Measurements from ENCODE around the gene LPAR1. TPM values are rescaled to one million over a fixed set of nuclear protein-coding genes. Genes with fewer than 3 reads are reported as not detected.

Gene LPAR1
- total RNA-seq, 1 experiment from 2014 or later: 0.21 TPM

GRCh38 chr9:110842986-110843385, 195.3 kb downstream of the LPAR1 start:
- Mint-ChIP-seq H3K27me3 (ENCODE audit: insufficient read depth, unreplicated experiment) (no peaks in the 10 kb centered on the region), H3K27ac (ENCODE audit: low read depth, unreplicated experiment) (no peak overlapping the region), H3K4me3 (ENCODE audit: unreplicated experiment) (no peak overlapping the region), H3K4me1 (ENCODE audit: insufficient read depth, unreplicated experiment) (peaks cover 6% of the 10 kb centered on the region), H3K9me3 (ENCODE audit: unreplicated experiment) (no peaks in the 10 kb centered on the region), H3K36me3 (ENCODE audit: insufficient read depth, unreplicated experiment) (no peaks in the 10 kb centered on the region)
- POLR2A ChIA-PET: interaction anchor here (0.6 kb wide), 1 partner anchor 164 kb away, joined by 5 read pairs; no protein-coding TSS in a partner anchor
- DNase-seq (ENCODE audit: unreplicated experiment): no peak
- BruUV-seq (replicated peaks): no TSS peak
- CTCF ChIA-PET: interaction anchor here (0.6 kb wide), 1 partner anchor 62 kb away, joined by 4 read pairs; no protein-coding TSS in a partner anchor
- intact Hi-C loops (cut with micrococcal nuclease): no loop called here
- TF ChIP-seq, protein P1, sequence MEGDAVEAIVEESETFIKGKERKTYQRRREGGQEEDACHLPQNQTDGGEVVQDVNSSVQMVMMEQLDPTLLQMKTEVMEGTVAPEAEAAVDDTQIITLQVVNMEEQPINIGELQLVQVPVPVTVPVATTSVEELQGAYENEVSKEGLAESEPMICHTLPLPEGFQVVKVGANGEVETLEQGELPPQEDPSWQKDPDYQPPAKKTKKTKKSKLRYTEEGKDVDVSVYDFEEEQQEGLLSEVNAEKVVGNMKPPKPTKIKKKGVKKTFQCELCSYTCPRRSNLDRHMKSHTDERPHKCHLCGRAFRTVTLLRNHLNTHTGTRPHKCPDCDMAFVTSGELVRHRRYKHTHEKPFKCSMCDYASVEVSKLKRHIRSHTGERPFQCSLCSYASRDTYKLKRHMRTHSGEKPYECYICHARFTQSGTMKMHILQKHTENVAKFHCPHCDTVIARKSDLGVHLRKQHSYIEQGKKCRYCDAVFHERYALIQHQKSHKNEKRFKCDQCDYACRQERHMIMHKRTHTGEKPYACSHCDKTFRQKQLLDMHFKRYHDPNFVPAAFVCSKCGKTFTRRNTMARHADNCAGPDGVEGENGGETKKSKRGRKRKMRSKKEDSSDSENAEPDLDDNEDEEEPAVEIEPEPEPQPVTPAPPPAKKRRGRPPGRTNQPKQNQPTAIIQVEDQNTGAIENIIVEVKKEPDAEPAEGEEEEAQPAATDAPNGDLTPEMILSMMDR (IDR thresholded peaks at IDR 0.05; ENCODE audit: unreplicated experiment): no peak

- no peak overlapping the region for H3K4me3 Mint-ChIP-seq (ENCODE audit: unreplicated experiment)
- H3K36me3 Mint-ChIP-seq (ENCODE audit: insufficient read depth, unreplicated experiment): no peaks in the 10 kb centered on the region
- TF ChIP-seq, protein P1 (IDR thresholded peaks at IDR 0.05; ENCODE audit: unreplicated experiment): no peak
- no peaks in the 10 kb centered on the region for H3K27me3 Mint-ChIP-seq (ENCODE audit: insufficient read depth, unreplicated experiment)
- ChIA-PET POLR2A (interaction anchor here (0.8 kb wide), 1 partner anchor 21 kb away, joined by 3 read pairs; no protein-coding TSS in a partner anchor), CTCF (no interaction called here)
- H3K27ac Mint-ChIP-seq (ENCODE audit: low read depth, unreplicated experiment): no peak overlapping the region
- peaks cover 8% of the 10 kb centered on the region for H3K9me3 Mint-ChIP-seq (ENCODE audit: unreplicated experiment)
- no TSS peak for BruUV-seq (replicated peaks)
- H3K4me1 Mint-ChIP-seq (ENCODE audit: insufficient read depth, unreplicated experiment): peaks cover 7% of the 10 kb centered on the region
- intact Hi-C loops (cut with micrococcal nuclease): no loop called here
- DNase-seq (ENCODE audit: unreplicated experiment): no peak
Observed at GRCh38 chr9:110842169-110842568, 196.1 kb downstream of the LPAR1 start.

- Mint-ChIP-seq H3K4me1 (ENCODE audit: insufficient read depth, unreplicated experiment) (peaks cover 16% of the 10 kb centered on the region), H3K4me3 (ENCODE audit: unreplicated experiment) (no peak overlapping the region), H3K9me3 (ENCODE audit: unreplicated experiment) (peaks cover 15% of the 10 kb centered on the region), H3K27me3 (ENCODE audit: insufficient read depth, unreplicated experiment) (no peaks in the 10 kb centered on the region), H3K36me3 (ENCODE audit: insufficient read depth, unreplicated experiment) (no peaks in the 10 kb centered on the region), H3K27ac (ENCODE audit: low read depth, unreplicated experiment) (no peak overlapping the region)
- POLR2A ChIA-PET: no interaction called here
- TF ChIP-seq, protein P1 (IDR thresholded peaks at IDR 0.05; ENCODE audit: unreplicated experiment): no peak
- BruUV-seq (replicated peaks): no TSS peak
- intact Hi-C loops (cut with micrococcal nuclease): loop anchor here (10.0 kb wide), 1 partner anchor 183 kb away; no protein-coding TSS in a partner anchor
- no peak for DNase-seq (ENCODE audit: unreplicated experiment)
- CTCF ChIA-PET: interaction anchor here (1.2 kb wide), 1 partner anchor 9 kb away, joined by 3 read pairs; no protein-coding TSS in a partner anchor
Observed at GRCh38 chr9:110837401-110838005, 200.8 kb downstream of the LPAR1 start.

- intact Hi-C loops (cut with micrococcal nuclease): loop anchor here (10.0 kb wide), 1 partner anchor 181 kb away; no protein-coding TSS in a partner anchor
- TF ChIP-seq, protein P1 (IDR thresholded peaks at IDR 0.05; ENCODE audit: unreplicated experiment): no peak
- BruUV-seq (replicated peaks): no TSS peak
- Mint-ChIP-seq H3K27ac (ENCODE audit: low read depth, unreplicated experiment) (no peak overlapping the region), H3K4me3 (ENCODE audit: unreplicated experiment) (no peak overlapping the region), H3K9me3 (ENCODE audit: unreplicated experiment) (peaks cover 15% of the 10 kb centered on the region), H3K4me1 (ENCODE audit: insufficient read depth, unreplicated experiment) (peaks cover 16% of the 10 kb centered on the region), H3K27me3 (ENCODE audit: insufficient read depth, unreplicated experiment) (no peaks in the 10 kb centered on the region), H3K36me3 (ENCODE audit: insufficient read depth, unreplicated experiment) (no peaks in the 10 kb centered on the region)
- POLR2A ChIA-PET: no interaction called here
- CTCF ChIA-PET: interaction anchor here (0.7 kb wide), 1 partner anchor 51 kb away, joined by 3 read pairs; no protein-coding TSS in a partner anchor
- DNase-seq (ENCODE audit: unreplicated experiment): no peak
Observed at GRCh38 chr9:110835859-110836271, 202.4 kb downstream of the LPAR1 start.
